ENCODE measurements around the gene ASIC2. TPM values are rescaled to one million over a fixed set of nuclear protein-coding genes. Genes with fewer than 3 reads are reported as not detected.

Gene ASIC2
- total RNA-seq, 2 donors from 2014 or later, result 3.0 to 3.3 TPM

GRCh38 chr17:33303254-33303653 lies 10.2 kb upstream of the ASIC2 start:
- Mint-ChIP-seq H3K4me3 (no peak overlapping the region), H3K4me1 (peaks cover 11% of the 10 kb centered on the region), H3K9me3 (peaks cover 8% of the 10 kb centered on the region), H3K27ac (no peak overlapping the region), H3K36me3 (ENCODE audit: low read depth) (no peaks in the 10 kb centered on the region), H3K27me3 (ENCODE audit: insufficient read depth) (peaks cover 45% of the 10 kb centered on the region)
- H3K27ac ChIP-seq (ENCODE audit: low read depth, low read length), result no peak overlapping the region
- DNase-seq, result peak; percentile 10
- no peak overlapping the region for H3K4me3 ChIP-seq (ENCODE audit: low read length)
- WGBS, 2 experiments (ENCODE audit: insufficient coverage in 1 of 2, insufficient read length in 1 of 2), result 90 to 100% methylated on average over 4 to 5 of the region's 5 CpGs
- no peaks in the 10 kb centered on the region for H3K9me3 ChIP-seq (ENCODE audit: control insufficient read depth, low read length)
- no peaks in the 10 kb centered on the region for H3K4me1 ChIP-seq (ENCODE audit: control insufficient read depth, insufficient read depth, low read length)
- peaks cover 14% of the 10 kb centered on the region for H3K27me3 ChIP-seq (ENCODE audit: control insufficient read depth, insufficient read depth, low read length, poor library complexity, severe bottlenecking)
- no peak overlapping the region for H3K9ac ChIP-seq (ENCODE audit: extremely low read depth, low read length, poor library complexity, severe bottlenecking)
- TF ChIP-seq, protein P1, sequence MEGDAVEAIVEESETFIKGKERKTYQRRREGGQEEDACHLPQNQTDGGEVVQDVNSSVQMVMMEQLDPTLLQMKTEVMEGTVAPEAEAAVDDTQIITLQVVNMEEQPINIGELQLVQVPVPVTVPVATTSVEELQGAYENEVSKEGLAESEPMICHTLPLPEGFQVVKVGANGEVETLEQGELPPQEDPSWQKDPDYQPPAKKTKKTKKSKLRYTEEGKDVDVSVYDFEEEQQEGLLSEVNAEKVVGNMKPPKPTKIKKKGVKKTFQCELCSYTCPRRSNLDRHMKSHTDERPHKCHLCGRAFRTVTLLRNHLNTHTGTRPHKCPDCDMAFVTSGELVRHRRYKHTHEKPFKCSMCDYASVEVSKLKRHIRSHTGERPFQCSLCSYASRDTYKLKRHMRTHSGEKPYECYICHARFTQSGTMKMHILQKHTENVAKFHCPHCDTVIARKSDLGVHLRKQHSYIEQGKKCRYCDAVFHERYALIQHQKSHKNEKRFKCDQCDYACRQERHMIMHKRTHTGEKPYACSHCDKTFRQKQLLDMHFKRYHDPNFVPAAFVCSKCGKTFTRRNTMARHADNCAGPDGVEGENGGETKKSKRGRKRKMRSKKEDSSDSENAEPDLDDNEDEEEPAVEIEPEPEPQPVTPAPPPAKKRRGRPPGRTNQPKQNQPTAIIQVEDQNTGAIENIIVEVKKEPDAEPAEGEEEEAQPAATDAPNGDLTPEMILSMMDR (conservative IDR thresholded peaks at IDR 0.05), result no peak
- no peaks in the 10 kb centered on the region for H3K36me3 ChIP-seq (ENCODE audit: control insufficient read depth, insufficient read depth, low read length)

DNA sequence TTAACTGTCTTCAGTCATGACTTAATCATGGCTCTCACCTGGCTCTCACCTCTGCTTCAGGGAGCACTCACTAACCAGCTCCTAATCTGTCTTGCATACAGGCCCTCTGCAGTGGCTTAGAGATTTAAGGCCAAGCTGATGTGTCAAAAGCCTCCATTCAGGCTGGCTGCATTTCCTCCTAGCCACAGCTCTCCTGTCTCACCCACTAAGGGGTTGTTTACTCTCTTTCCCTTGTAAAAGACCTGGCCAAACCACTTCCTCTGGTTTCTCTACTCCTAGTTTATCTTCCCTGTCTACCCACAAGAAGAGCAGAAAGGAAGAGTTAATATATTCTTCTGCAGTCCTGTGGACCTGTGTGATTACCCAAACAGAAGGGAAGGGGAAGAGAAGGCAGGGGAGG lies 9.3 kb upstream of the ASIC2 start:
- peaks cover 14% of the 10 kb centered on the region for H3K27me3 ChIP-seq (ENCODE audit: control insufficient read depth, insufficient read depth, low read length, poor library complexity, severe bottlenecking)
- no peak overlapping the region for H3K9ac ChIP-seq (ENCODE audit: extremely low read depth, low read length, poor library complexity, severe bottlenecking)
- no peak overlapping the region for H3K4me3 ChIP-seq (ENCODE audit: low read length)
- H3K9me3 ChIP-seq (ENCODE audit: control insufficient read depth, low read length), result no peaks in the 10 kb centered on the region
- peaks cover 42% of the 10 kb centered on the region for H3K27me3 Mint-ChIP-seq (ENCODE audit: insufficient read depth)
- no peak overlapping the region for H3K27ac Mint-ChIP-seq
- no peaks in the 10 kb centered on the region for H3K36me3 ChIP-seq (ENCODE audit: control insufficient read depth, insufficient read depth, low read length)
- no peaks in the 10 kb centered on the region for H3K4me1 ChIP-seq (ENCODE audit: control insufficient read depth, insufficient read depth, low read length)
- peaks cover 11% of the 10 kb centered on the region for H3K4me1 Mint-ChIP-seq
- H3K4me3 Mint-ChIP-seq, result no peak overlapping the region
- DNase-seq, result peak; percentile 70
- no peak overlapping the region for H3K27ac ChIP-seq (ENCODE audit: low read depth, low read length)
- no peaks in the 10 kb centered on the region for H3K36me3 Mint-ChIP-seq (ENCODE audit: low read depth)
- TF ChIP-seq, protein P1 (conservative IDR thresholded peaks at IDR 0.05), result no peak
- H3K9me3 Mint-ChIP-seq, result peaks cover 8% of the 10 kb centered on the region

- Histone ChIP-seq H3K4me1 (ENCODE audit: control insufficient read depth, insufficient read depth, low read length) (no peaks in the 10 kb centered on the region), H3K27ac (ENCODE audit: low read depth, low read length) (no peak overlapping the region), H3K36me3 (ENCODE audit: control insufficient read depth, insufficient read depth, low read length) (no peaks in the 10 kb centered on the region), H3K9ac (ENCODE audit: extremely low read depth, low read length, poor library complexity, severe bottlenecking) (no peak overlapping the region), H3K9me3 (ENCODE audit: control insufficient read depth, low read length) (no peaks in the 10 kb centered on the region), H3K27me3 (ENCODE audit: control insufficient read depth, insufficient read depth, low read length, poor library complexity, severe bottlenecking) (peaks cover 29% of the 10 kb centered on the region), H3K4me3 (ENCODE audit: low read length) (no peak overlapping the region)
- H3K4me1 Mint-ChIP-seq, result peaks cover 11% of the 10 kb centered on the region
- no peaks in the 10 kb centered on the region for H3K36me3 Mint-ChIP-seq (ENCODE audit: low read depth)
- TF ChIP-seq, protein P1 (conservative IDR thresholded peaks at IDR 0.05), result no peak
- DNase-seq, result no peak
- no peak overlapping the region for H3K4me3 Mint-ChIP-seq
- H3K9me3 Mint-ChIP-seq, result peaks cover 8% of the 10 kb centered on the region
- H3K27me3 Mint-ChIP-seq (ENCODE audit: insufficient read depth), result peaks cover 54% of the 10 kb centered on the region
- no peak overlapping the region for H3K27ac Mint-ChIP-seq
Observed at GRCh38 chr17:33300241-33300640, 7.1 kb upstream of the ASIC2 start.

All from endodermal cell (in vitro differentiated cells).